Choroid plexus epithelial cell (primary cell): ENCODE data around the gene LAMA4.
A peak's percentile ranks its signal among the peaks of the same experiment; 100 is the strongest.

Source experiments
- DNase-seq: peaks from one replicate; pipeline ENCODE4 v3.0.0-alpha.2; 2010; ENCODE audit warnings: low read depth
- H3K4me3 ChIP-seq: 2 replicates; pipeline ENCODE4 v1.5.1; 2011; ENCODE audit warnings: low read depth, mild to moderate bottlenecking, control low read depth, low read length, moderate library complexity
- TF ChIP-seq, protein P1 (sequence below): conservative IDR thresholded peaks from 2 replicates; pipeline ENCODE4 v1.5.1; 2011; ENCODE audit warnings: low read depth, mild to moderate bottlenecking, control low read depth, inconsistent platforms, low read length, moderate library complexity

The LAMA4 gene

DNA sequence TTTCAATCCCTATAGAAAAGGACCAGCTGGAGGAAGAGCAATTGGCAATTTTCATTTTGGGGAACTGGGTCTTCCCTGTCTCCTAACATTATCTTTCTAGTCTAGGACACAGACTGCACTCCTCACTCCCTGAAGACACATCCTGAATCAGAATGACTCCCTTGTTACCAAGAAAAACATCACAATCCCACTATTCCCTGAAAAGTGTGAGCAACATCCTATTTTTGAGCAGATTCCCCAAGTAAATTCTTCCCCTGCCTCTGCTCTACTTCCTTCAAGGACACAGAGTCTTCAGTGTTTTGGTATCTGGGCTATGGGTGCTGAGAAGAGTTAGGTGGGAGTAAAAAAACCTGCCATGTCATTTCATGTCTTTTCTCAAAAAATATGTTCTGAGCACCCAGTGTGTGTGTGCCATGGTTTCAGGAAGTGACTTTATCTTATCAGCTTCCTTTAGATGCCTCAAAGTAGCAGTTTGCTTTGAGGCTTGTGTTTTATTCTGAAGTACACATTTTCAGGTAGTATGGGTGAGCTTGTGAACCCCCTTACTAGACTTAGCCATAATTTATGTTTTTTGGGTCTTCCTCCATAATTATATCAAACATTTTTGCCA is 12.4 kb downstream of the LAMA4 start:
- TF ChIP-seq, protein P1, sequence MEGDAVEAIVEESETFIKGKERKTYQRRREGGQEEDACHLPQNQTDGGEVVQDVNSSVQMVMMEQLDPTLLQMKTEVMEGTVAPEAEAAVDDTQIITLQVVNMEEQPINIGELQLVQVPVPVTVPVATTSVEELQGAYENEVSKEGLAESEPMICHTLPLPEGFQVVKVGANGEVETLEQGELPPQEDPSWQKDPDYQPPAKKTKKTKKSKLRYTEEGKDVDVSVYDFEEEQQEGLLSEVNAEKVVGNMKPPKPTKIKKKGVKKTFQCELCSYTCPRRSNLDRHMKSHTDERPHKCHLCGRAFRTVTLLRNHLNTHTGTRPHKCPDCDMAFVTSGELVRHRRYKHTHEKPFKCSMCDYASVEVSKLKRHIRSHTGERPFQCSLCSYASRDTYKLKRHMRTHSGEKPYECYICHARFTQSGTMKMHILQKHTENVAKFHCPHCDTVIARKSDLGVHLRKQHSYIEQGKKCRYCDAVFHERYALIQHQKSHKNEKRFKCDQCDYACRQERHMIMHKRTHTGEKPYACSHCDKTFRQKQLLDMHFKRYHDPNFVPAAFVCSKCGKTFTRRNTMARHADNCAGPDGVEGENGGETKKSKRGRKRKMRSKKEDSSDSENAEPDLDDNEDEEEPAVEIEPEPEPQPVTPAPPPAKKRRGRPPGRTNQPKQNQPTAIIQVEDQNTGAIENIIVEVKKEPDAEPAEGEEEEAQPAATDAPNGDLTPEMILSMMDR, result no peak
- DNase-seq, result no peak
- no peak overlapping the region for H3K4me3 ChIP-seq

DNA sequence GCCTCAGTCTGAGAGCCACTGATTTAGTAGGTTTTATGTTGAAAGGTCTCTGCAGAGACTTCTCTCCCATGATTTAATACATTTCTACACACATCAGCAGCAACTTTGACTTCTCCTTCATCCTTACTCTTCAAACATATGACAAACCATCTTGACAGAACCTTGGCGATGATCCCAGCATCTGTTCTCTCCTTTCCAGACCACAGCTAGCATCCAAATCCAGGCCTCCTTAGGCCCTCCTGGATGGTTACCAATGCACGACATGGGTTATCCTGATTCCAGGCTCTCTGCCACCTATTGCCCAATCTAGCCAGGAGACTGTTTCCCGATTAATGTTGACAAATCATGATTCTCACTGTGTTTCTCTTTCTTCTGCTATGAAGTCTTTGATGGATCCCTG is 16.8 kb downstream of the LAMA4 start:
- peak; percentile 95 for DNase-seq
- TF ChIP-seq, protein P1, result no peak
- H3K4me3 ChIP-seq, result no peak overlapping the region

DNA sequence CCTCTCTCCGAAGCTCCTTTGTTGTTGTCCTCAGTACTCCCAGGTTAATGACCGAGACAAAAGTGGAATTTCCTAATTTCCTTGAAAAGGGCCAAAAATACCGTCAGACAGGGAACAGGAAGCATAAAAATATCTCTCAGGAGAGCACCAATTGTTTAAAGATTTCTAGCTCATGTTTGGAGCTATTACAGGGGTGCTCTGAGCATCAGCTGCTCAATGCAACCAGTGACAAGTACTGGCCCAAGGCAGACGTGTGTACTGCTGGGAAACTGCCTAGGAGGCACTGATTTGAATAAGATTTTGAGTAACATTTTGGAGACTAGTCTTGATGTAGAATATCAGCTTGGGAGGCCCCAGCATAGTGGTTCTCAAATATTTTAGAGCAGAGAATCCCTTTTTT is 17.3 kb downstream of the LAMA4 start:
- TF ChIP-seq, protein P1, result no peak
- H3K4me3 ChIP-seq, result no peak overlapping the region
- no peak for DNase-seq

DNA sequence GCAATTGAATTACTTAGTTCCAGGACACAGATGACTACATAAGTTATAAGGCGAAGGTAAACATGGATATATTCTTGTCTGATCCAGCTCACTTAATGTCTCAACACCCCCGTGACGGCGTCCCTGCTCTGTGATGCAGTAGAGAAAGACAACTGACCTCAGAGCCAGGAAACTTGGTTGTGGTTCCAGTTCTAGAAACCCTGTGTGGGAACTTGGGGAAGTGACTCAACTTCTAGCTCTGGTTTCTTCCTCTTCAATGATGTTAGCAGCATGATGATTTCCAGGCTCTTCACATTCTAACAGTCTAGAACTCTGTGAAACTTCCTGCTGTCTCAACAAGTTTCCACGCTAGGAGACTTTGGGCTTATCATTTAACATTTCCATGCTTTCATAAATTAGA is 18.4 kb downstream of the LAMA4 start:
- DNase-seq, result peak; percentile 89

DNA sequence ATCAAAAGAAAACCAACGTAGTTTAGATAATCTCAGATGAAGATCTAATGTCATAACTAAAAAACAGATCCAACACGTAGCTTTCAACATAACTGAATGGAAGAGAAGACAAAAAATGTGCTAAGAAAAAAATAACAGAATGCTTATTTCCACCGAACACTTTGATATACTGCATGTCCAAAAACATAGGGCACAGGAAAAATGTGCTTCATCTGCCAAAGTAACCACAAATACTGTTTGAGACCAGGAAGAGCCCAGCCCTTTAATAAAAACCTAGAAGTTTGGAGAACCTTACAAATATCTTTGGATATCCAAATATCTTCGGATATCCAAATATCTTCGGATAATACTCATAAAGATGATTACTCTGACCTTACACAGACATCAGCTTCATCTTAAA is 19.8 kb downstream of the LAMA4 start:
- H3K4me3 ChIP-seq, result no peak overlapping the region
- peak; percentile 77 for DNase-seq
- TF ChIP-seq, protein P1, result no peak

More for the DNA sequence above, 18.4 kb downstream of the LAMA4 start:
- no peak overlapping the region for H3K4me3 ChIP-seq
- TF ChIP-seq, protein P1, result no peak

DNA sequence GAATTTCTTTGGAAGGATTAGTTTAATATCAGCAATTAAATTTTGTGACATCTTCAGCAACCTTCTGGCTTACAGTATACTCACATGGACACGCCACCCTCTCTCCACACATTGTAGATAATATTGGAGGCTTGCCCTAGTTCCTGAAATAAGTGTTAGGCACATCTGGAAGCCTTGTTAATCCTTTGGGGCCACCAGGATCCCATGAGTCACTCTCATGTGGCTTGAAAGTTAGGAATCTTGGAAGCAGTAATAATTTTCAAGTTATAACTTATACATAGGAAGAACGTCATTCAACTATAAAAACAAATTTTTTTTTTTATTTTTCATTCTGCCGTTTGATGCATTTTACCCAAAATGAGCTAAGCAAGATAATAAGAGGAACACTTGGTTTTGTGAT is 20.5 kb downstream of the LAMA4 start:
- no peak overlapping the region for H3K4me3 ChIP-seq
- DNase-seq, result peak; percentile 60
- TF ChIP-seq, protein P1, result no peak

DNA sequence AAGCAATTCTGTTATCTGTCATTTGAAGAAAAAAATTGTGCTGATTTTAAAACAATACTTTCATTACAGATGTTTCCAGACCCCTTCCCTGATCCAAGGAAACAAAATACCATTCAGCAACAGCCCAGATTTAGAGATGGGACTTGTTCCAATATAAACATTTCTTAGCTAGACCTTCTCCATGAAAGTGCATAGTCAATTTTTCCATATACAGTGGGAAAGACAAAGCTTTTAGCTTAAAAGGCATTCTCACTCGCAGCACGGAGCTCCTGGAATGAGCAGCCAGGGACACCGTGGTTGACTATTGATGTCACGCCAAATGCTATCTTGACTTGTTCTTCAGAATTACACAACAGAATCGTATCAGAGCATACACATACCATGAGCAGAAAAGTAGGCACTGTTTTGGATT is 21.5 kb downstream of the LAMA4 start:
- TF ChIP-seq, protein P1, result no peak
- DNase-seq, result peak; percentile 92
- no peak overlapping the region for H3K4me3 ChIP-seq
